Measurements from ENCODE around the gene GAS7.
"Not testable (repeated sequence)": the region's sequence is repeated elsewhere in the genome, so short reads cannot be mapped to it uniquely, and the experiment has no call there.

GAS7 gene

GRCh38 chr17:10059684-10060211 lies 138.7 kb downstream of the GAS7 start:
- H3K27ac ChIP-seq (replicated peaks) = no peak overlapping the region
- H3K27me3 ChIP-seq (ENCODE audit: insufficient read depth, poor library complexity, severe bottlenecking) = no peaks in the 10 kb centered on the region
- no peak overlapping the region for H3K4me3 ChIP-seq (replicated peaks; ENCODE audit: insufficient read depth, low read length)
- no peak for TF ChIP-seq SPI1 (IDR thresholded peaks at IDR 0.05; ENCODE audit: borderline replicate concordance, low read depth)
- TF ChIP-seq POLR2AphosphoS5 (IDR thresholded peaks at IDR 0.05; ENCODE audit: low read depth) = no peak
- no peak for TF ChIP-seq CTCF (IDR thresholded peaks at IDR 0.05; ENCODE audit: insufficient read depth, low read length)
- DNase-seq (ENCODE audit: low read depth in 1 of 2, low spot score in 1 of 2) = no peak

GRCh38 chr17:10058921-10059683 lies 139.3 kb downstream of the GAS7 start:
- Histone ChIP-seq H3K4me3 (replicated peaks; ENCODE audit: insufficient read depth, low read length) (no peak overlapping the region), H3K27ac (replicated peaks) (no peak overlapping the region), H3K27me3 (ENCODE audit: insufficient read depth, poor library complexity, severe bottlenecking) (no peaks in the 10 kb centered on the region)
- no peak for DNase-seq (ENCODE audit: low read depth in 1 of 2, low spot score in 1 of 2)
- TF ChIP-seq REST (IDR thresholded peaks at IDR 0.05; ENCODE audit: insufficient replicate concordance, low read depth) (no peak), SPI1 (IDR thresholded peaks at IDR 0.05; ENCODE audit: borderline replicate concordance, low read depth) (no peak), POLR2AphosphoS5 (IDR thresholded peaks at IDR 0.05; ENCODE audit: low read depth) (no peak), GABPA (IDR thresholded peaks at IDR 0.05; ENCODE audit: low read depth) (no peak), CTCF (IDR thresholded peaks at IDR 0.05; ENCODE audit: insufficient read depth, low read length) (no peak)

- DNase-seq (ENCODE audit: low read depth in 1 of 2, low spot score in 1 of 2); H3K27me3 ChIP-seq (ENCODE audit: insufficient read depth, poor library complexity, severe bottlenecking); H3K27ac ChIP-seq (replicated peaks); H3K4me3 ChIP-seq (replicated peaks; ENCODE audit: insufficient read depth, low read length): not testable (repeated sequence)
These were observed 140.9 kb downstream of the GAS7 start for GRCh38 chr17:10057466-10057865.

GRCh38 chr17:10055262-10055975 lies 143.0 kb downstream of the GAS7 start:
- H3K27ac ChIP-seq (replicated peaks) = no peak overlapping the region
- TF ChIP-seq POLR2AphosphoS5 (IDR thresholded peaks at IDR 0.05; ENCODE audit: low read depth) = no peak
- TF ChIP-seq REST (IDR thresholded peaks at IDR 0.05; ENCODE audit: insufficient replicate concordance, low read depth) = no peak
- TF ChIP-seq CTCF (IDR thresholded peaks at IDR 0.05; ENCODE audit: insufficient read depth, low read length) = no peak
- TF ChIP-seq SPI1 (IDR thresholded peaks at IDR 0.05; ENCODE audit: borderline replicate concordance, low read depth) = no peak
- no peak for TF ChIP-seq GABPA (IDR thresholded peaks at IDR 0.05; ENCODE audit: low read depth)
- no peak for DNase-seq (ENCODE audit: low read depth in 1 of 2, low spot score in 1 of 2)
- H3K4me3 ChIP-seq (replicated peaks; ENCODE audit: insufficient read depth, low read length) = no peak overlapping the region
- no peaks in the 10 kb centered on the region for H3K27me3 ChIP-seq (ENCODE audit: insufficient read depth, poor library complexity, severe bottlenecking)
